ENCODE data around the gene RENBP. TPM values are rescaled to one million over a fixed set of nuclear protein-coding genes. Genes with fewer than 3 reads are reported as not detected.

The RENBP gene
- total RNA-seq, 1 donor, result 6.5 TPM

- no peaks in the 10 kb centered on the region for H3K36me3 ChIP-seq (ENCODE audit: insufficient read depth, low read length)
- H3K4me3 ChIP-seq (ENCODE audit: insufficient read depth, low read length), result no peak overlapping the region
- no peaks in the 10 kb centered on the region for H3K4me1 ChIP-seq (ENCODE audit: insufficient read depth, low read length)
- DNase-seq (ENCODE audit: insufficient read length, low spot score, missing footprints), result no peak
- no peak overlapping the region for H3K4me2 ChIP-seq (ENCODE audit: insufficient read depth, low read length)
- H2AFZ ChIP-seq (ENCODE audit: low read length), result no peak overlapping the region
- H3K27ac ChIP-seq (ENCODE audit: low read depth, low read length), result no peak overlapping the region
- peaks cover 9% of the 10 kb centered on the region for H3K27me3 ChIP-seq (ENCODE audit: insufficient read depth, low read length)
- no peak for TF ChIP-seq CTCF (IDR thresholded peaks at IDR 0.05; ENCODE audit: extremely low read depth, low read depth, low read length)
- H3K9me3 ChIP-seq (ENCODE audit: low read depth, low read length), result no peaks in the 10 kb centered on the region
- no peaks in the 10 kb centered on the region for H4K20me1 ChIP-seq (ENCODE audit: insufficient read depth, low read length)
- H3K79me2 ChIP-seq (ENCODE audit: insufficient read depth, low read length), result no peaks in the 10 kb centered on the region
Observed at GRCh38 chrX:153920546-153920945, 23.9 kb downstream of the RENBP start.

DNA sequence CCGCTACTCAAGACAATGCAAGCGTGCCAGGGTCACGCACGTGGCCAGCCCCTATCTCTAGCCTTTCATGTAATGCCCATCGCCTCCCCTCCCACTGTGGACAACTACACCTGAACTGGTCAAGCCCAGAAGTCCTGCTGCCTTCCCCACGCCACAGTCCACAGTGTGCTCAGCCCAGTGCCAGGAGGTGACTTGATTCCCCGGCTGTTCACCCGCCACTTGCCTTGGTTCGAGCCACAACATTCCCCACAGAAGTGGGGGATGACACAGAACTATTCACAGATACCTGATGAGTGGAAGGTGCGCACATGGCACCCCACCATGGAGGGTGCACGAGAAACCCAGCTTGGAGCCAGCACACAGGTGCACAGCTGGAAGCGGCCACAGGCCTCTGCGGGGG, 25.2 kb downstream of the RENBP start:
- Histone ChIP-seq H3K36me3 (ENCODE audit: insufficient read depth, low read length) (no peaks in the 10 kb centered on the region), H3K4me1 (ENCODE audit: insufficient read depth, low read length) (no peaks in the 10 kb centered on the region), H3K79me2 (ENCODE audit: insufficient read depth, low read length) (no peaks in the 10 kb centered on the region), H3K27me3 (ENCODE audit: insufficient read depth, low read length) (peaks cover 5% of the 10 kb centered on the region), H3K4me3 (ENCODE audit: insufficient read depth, low read length) (no peak overlapping the region), H4K20me1 (ENCODE audit: insufficient read depth, low read length) (no peaks in the 10 kb centered on the region), H3K27ac (ENCODE audit: low read depth, low read length) (no peak overlapping the region), H3K4me2 (ENCODE audit: insufficient read depth, low read length) (no peak overlapping the region), H2AFZ (ENCODE audit: low read length) (no peak overlapping the region), H3K9me3 (ENCODE audit: low read depth, low read length) (no peaks in the 10 kb centered on the region)
- peak; percentile 84 for DNase-seq (ENCODE audit: insufficient read length, low spot score, missing footprints)
- no peak for TF ChIP-seq CTCF (IDR thresholded peaks at IDR 0.05; ENCODE audit: extremely low read depth, low read depth, low read length)

- H3K4me3 ChIP-seq (ENCODE audit: insufficient read depth, low read length), result no peak overlapping the region
- peaks cover 5% of the 10 kb centered on the region for H3K27me3 ChIP-seq (ENCODE audit: insufficient read depth, low read length)
- no peaks in the 10 kb centered on the region for H4K20me1 ChIP-seq (ENCODE audit: insufficient read depth, low read length)
- H3K9me3 ChIP-seq (ENCODE audit: low read depth, low read length), result no peaks in the 10 kb centered on the region
- no peaks in the 10 kb centered on the region for H3K36me3 ChIP-seq (ENCODE audit: insufficient read depth, low read length)
- DNase-seq (ENCODE audit: insufficient read length, low spot score, missing footprints), result peak; percentile 42
- no peaks in the 10 kb centered on the region for H3K79me2 ChIP-seq (ENCODE audit: insufficient read depth, low read length)
- no peak for TF ChIP-seq CTCF (IDR thresholded peaks at IDR 0.05; ENCODE audit: extremely low read depth, low read depth, low read length)
- no peak overlapping the region for H3K4me2 ChIP-seq (ENCODE audit: insufficient read depth, low read length)
- H2AFZ ChIP-seq (ENCODE audit: low read length), result no peak overlapping the region
- H3K4me1 ChIP-seq (ENCODE audit: insufficient read depth, low read length), result no peaks in the 10 kb centered on the region
- H3K27ac ChIP-seq (ENCODE audit: low read depth, low read length), result no peak overlapping the region
Observed at GRCh38 chrX:153917869-153918268, 26.6 kb downstream of the RENBP start.

- peak; percentile 50 for DNase-seq (ENCODE audit: insufficient read length, low spot score, missing footprints)
- no peak overlapping the region for H2AFZ ChIP-seq (ENCODE audit: low read length)
- H3K36me3 ChIP-seq (ENCODE audit: insufficient read depth, low read length), result no peaks in the 10 kb centered on the region
- H3K27ac ChIP-seq (ENCODE audit: low read depth, low read length), result no peak overlapping the region
- H3K27me3 ChIP-seq (ENCODE audit: insufficient read depth, low read length), result no peaks in the 10 kb centered on the region
- no peaks in the 10 kb centered on the region for H3K4me1 ChIP-seq (ENCODE audit: insufficient read depth, low read length)
- no peaks in the 10 kb centered on the region for H4K20me1 ChIP-seq (ENCODE audit: insufficient read depth, low read length)
- H3K4me2 ChIP-seq (ENCODE audit: insufficient read depth, low read length), result no peak overlapping the region
- no peak for TF ChIP-seq CTCF (IDR thresholded peaks at IDR 0.05; ENCODE audit: extremely low read depth, low read depth, low read length)
- no peaks in the 10 kb centered on the region for H3K79me2 ChIP-seq (ENCODE audit: insufficient read depth, low read length)
- no peak overlapping the region for H3K4me3 ChIP-seq (ENCODE audit: insufficient read depth, low read length)
- no peaks in the 10 kb centered on the region for H3K9me3 ChIP-seq (ENCODE audit: low read depth, low read length)
Observed at GRCh38 chrX:153913701-153914100, 30.7 kb downstream of the RENBP start.
